GM21390 (cell line): ENCODE data around the gene TMUB2.
A peak's percentile ranks its signal among the peaks of the same experiment; 100 is the strongest.
"Not testable (repeated sequence)": the region's sequence is repeated elsewhere in the genome, so short reads cannot be mapped to it uniquely, and the experiment has no call there.

Experiments
- ATAC-seq: cut with Tn5 transposase; IDR thresholded peaks from one replicate; pipeline ENCODE4 v1.9.1; 2021; ENCODE audit not compliant: unreplicated experiment

The TMUB2 gene

GRCh38 chr17:44186307-44187130 lies at the start of gene TMUB2:
Gene TMUB2, plus strand, starts transcription at chr17:44186972. Its CDS starts 737 bp downstream, at chr17:44187709.
- peak; percentile 83 for ATAC-seq

- ATAC-seq = no peak
These were observed 48.7 kb upstream of the TMUB2 start for GRCh38 chr17:44137891-44138709.

GRCh38 chr17:44143921-44144320 lies 42.9 kb upstream of the TMUB2 start:
- not testable (repeated sequence) for ATAC-seq

GRCh38 chr17:44144966-44145739 lies 41.6 kb upstream of the TMUB2 start:
- ATAC-seq = no peak

- ATAC-seq = no peak
These were observed 40.1 kb upstream of the TMUB2 start for GRCh38 chr17:44146375-44147346.

- no peak for ATAC-seq
These were observed 39.0 kb upstream of the TMUB2 start for GRCh38 chr17:44147812-44148211.

GRCh38 chr17:44149066-44149465 lies 37.7 kb upstream of the TMUB2 start:
- ATAC-seq = not testable (repeated sequence)

- no peak for ATAC-seq
These were observed 36.9 kb upstream of the TMUB2 start for GRCh38 chr17:44149750-44150329.

GRCh38 chr17:44152875-44153274 lies 33.9 kb upstream of the TMUB2 start:
- no peak for ATAC-seq

- no peak for ATAC-seq
These were observed 31.3 kb upstream of the TMUB2 start for GRCh38 chr17:44155488-44155887.

- no peak for ATAC-seq
These were observed 27.1 kb upstream of the TMUB2 start for GRCh38 chr17:44159519-44160210.

- ATAC-seq = no peak
These were observed 22.3 kb upstream of the TMUB2 start for GRCh38 chr17:44164476-44164875.

GRCh38 chr17:44167181-44167861 lies 19.5 kb upstream of the TMUB2 start:
- ATAC-seq = no peak

GRCh38 chr17:44170135-44170498 lies 16.7 kb upstream of the TMUB2 start:
- no peak for ATAC-seq

GRCh38 chr17:44170499-44171201 lies 16.1 kb upstream of the TMUB2 start, which contains the start of gene ASB16:
Gene ASB16, plus strand, starts transcription at chr17:44170704. Its CDS starts 86 bp downstream, at chr17:44170790.
- ATAC-seq = no peak

- ATAC-seq = no peak
These were observed 14.8 kb upstream of the TMUB2 start for GRCh38 chr17:44171931-44172455.

GRCh38 chr17:44174427-44174826 lies 12.3 kb upstream of the TMUB2 start:
- ATAC-seq = no peak

GRCh38 chr17:44176257-44176656 lies 10.5 kb upstream of the TMUB2 start:
- ATAC-seq = no peak
